Kidney epithelial cell (primary cell): ENCODE measurements around the gene UMAD1. TPM values are rescaled to one million over a fixed set of nuclear protein-coding genes. Genes with fewer than 3 reads are reported as not detected.

ENCODE experiments used
- DNase-seq: peaks from one replicate; pipeline ENCODE4 v3.0.0-alpha.2; 2010; ENCODE audit warnings: low read depth
- H3K27me3 ChIP-seq: 2 replicates; pipeline ENCODE4 v1.6.0; 2011; ENCODE audit warnings: low read length; ENCODE audit not compliant: control insufficient read depth, insufficient read depth
- H3K36me3 ChIP-seq: 2 replicates; pipeline ENCODE4 v1.5.1; 2011; ENCODE audit warnings: low read length; ENCODE audit not compliant: control insufficient read depth, insufficient read depth
- H3K4me3 ChIP-seq: 2 replicates; pipeline ENCODE4 v1.5.1; 2011; ENCODE audit warnings: low read depth, mild to moderate bottlenecking, control low read depth, low read length
- total RNA-seq: library from RNA; depleted of rRNA; stranded (reverse); fragments of >200 nt; gene quantifications from 2 replicates; pipeline ENCODE4 v1.2.3, GENCODE V29; 2015
- TF ChIP-seq, protein P1 (sequence below): IDR thresholded peaks from 2 replicates; pipeline ENCODE4 v1.5.1; 2011; ENCODE audit warnings: mild to moderate bottlenecking, moderate library complexity, low read length, control low read depth, inconsistent platforms; ENCODE audit not compliant: insufficient read depth, poor library complexity, severe bottlenecking

Gene UMAD1
- total RNA-seq, 1 donor from 2014 or later = 10.7 TPM

DNA sequence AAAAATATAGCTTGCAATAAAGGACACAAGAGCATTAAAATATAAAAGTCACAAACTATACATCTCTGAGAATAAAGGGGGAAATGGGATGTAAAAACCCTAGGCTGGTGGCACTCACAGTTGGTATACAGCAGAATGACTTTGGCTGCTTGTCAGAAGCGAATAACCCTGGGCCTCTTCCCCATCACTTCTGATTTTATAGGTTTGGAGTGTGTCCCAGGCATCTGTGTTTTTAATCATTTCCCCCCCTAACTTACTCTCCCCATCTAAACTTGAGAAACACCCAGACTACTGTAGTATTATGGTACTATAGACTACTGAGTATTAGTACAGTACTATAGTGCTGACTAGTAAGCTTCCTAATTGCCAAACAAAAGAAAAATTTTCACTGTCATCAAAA lies 79.6 kb downstream of the UMAD1 start:
- Histone ChIP-seq H3K4me3 (no peak overlapping the region), H3K27me3 (no peaks in the 10 kb centered on the region), H3K36me3 (no peaks in the 10 kb centered on the region)
- TF ChIP-seq, protein P1, sequence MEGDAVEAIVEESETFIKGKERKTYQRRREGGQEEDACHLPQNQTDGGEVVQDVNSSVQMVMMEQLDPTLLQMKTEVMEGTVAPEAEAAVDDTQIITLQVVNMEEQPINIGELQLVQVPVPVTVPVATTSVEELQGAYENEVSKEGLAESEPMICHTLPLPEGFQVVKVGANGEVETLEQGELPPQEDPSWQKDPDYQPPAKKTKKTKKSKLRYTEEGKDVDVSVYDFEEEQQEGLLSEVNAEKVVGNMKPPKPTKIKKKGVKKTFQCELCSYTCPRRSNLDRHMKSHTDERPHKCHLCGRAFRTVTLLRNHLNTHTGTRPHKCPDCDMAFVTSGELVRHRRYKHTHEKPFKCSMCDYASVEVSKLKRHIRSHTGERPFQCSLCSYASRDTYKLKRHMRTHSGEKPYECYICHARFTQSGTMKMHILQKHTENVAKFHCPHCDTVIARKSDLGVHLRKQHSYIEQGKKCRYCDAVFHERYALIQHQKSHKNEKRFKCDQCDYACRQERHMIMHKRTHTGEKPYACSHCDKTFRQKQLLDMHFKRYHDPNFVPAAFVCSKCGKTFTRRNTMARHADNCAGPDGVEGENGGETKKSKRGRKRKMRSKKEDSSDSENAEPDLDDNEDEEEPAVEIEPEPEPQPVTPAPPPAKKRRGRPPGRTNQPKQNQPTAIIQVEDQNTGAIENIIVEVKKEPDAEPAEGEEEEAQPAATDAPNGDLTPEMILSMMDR = no peak
- no peak for DNase-seq

DNA sequence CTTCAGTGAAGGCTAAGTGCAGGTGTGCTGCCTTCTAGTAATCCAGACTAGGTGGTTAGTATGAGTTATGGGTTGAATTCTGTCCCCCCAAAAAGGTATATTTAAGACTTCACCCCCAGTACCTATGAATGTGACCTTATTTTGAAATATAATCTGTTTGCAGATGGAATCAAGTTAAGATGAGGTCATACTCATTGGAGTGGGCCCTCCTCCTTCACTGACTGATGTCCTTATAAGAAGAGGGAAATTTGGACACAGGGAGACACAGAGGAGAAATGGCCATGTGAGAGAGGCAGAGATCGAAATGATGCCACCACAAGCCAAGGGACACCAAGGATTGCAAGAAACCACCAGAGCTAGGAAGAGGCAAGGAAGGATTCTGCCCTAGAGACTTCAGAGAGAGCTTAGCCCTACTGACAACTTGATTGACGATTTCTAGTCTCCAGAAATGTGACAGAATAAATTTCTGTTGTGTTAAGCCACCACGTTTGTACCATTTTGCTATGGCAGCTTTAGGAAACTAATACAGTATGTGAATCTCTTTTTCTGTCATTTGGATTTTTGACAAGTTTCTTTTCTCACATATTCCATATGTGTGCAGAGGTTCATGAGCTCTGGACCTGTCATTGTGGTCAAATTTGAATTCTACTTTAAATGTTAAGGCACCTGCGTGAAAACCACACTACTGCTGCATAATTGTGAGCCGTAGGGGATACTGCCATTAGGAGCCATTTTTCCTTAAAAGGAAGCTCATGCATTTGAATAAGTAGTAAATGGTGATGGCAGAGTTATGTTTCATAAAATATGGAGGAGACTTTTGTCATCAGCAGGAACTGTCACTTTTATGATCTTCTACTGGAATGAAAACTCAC lies 80.4 kb downstream of the UMAD1 start:
- H3K4me3 ChIP-seq = no peak overlapping the region
- no peaks in the 10 kb centered on the region for H3K27me3 ChIP-seq
- no peak for DNase-seq
- TF ChIP-seq, protein P1 = no peak
- no peaks in the 10 kb centered on the region for H3K36me3 ChIP-seq

- H3K27me3 ChIP-seq = no peaks in the 10 kb centered on the region
- no peaks in the 10 kb centered on the region for H3K36me3 ChIP-seq
- DNase-seq = no peak
- TF ChIP-seq, protein P1 = no peak
- H3K4me3 ChIP-seq = no peak overlapping the region
Measured at GRCh38 chr7:7731732-7732131, 91.2 kb downstream of the UMAD1 start.

GRCh38 chr7:7732621-7733281 lies 92.2 kb downstream of the UMAD1 start:
- H3K36me3 ChIP-seq = no peaks in the 10 kb centered on the region
- no peak overlapping the region for H3K4me3 ChIP-seq
- no peaks in the 10 kb centered on the region for H3K27me3 ChIP-seq
- no peak for DNase-seq
- TF ChIP-seq, protein P1 = no peak

DNA sequence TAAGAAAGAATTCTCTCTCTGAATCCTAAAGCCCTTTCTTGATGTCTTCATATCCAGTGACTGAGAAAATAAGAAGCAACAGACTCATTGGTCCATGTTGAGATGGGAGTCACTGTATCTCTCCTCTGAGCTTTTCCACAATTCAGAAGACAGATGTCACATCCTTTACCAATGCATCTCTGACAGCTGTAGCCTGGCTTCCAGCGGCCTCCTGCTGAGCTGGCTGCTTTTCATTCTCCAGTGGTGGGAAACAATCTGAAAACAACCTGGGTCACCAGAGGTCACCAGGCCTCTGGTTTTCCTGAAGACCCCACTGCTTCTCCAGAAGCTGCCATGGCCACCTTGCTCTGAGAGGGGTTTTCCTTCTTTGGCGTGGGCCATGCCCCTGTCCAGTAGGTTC lies 96.1 kb downstream of the UMAD1 start:
- Histone ChIP-seq H3K36me3 (no peaks in the 10 kb centered on the region), H3K4me3 (no peak overlapping the region), H3K27me3 (no peaks in the 10 kb centered on the region)
- no peak for DNase-seq
- TF ChIP-seq, protein P1 = no peak
